MM.1S (cell line): Measurements from ENCODE around the gene PRKAR2B.

Source experiments
- EZH2 ChIP-seq: fragments of 300-600 bp; sonication (generic); optimal IDR thresholded peaks from 2 replicates; pipeline ENCODE3; 2017; ENCODE audit warnings: low read depth, mild to moderate bottlenecking, antibody characterized with exemption, low read length, mixed read lengths
- TF ChIP-seq, protein P1 (sequence below): fragments of 300-600 bp; sonication (generic); IDR thresholded peaks from 2 replicates; pipeline ENCODE4 v1.5.1; 2016; ENCODE audit warnings: antibody characterized with exemption, low read length, mixed read lengths

DNA sequence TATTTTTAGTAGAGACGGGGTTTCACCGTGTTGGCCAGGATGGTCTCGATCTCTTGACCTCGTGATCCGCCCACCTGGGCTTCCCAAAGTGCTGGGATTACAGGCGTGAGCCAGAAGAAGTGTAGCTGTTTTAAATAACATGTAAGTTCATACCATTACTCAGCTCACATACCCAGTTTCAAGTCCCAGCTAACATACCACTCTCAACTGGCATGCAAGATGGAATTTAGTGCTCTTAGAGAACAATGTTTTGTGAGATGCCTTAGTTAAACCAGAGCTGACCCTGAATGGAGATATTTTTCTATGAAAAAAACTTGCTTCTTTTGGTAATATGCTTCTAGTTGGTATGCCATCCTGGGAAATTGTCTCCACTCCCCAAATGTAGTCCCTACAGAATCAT lies 161.6 kb downstream of the PRKAR2B start:
- TF ChIP-seq, protein P1, sequence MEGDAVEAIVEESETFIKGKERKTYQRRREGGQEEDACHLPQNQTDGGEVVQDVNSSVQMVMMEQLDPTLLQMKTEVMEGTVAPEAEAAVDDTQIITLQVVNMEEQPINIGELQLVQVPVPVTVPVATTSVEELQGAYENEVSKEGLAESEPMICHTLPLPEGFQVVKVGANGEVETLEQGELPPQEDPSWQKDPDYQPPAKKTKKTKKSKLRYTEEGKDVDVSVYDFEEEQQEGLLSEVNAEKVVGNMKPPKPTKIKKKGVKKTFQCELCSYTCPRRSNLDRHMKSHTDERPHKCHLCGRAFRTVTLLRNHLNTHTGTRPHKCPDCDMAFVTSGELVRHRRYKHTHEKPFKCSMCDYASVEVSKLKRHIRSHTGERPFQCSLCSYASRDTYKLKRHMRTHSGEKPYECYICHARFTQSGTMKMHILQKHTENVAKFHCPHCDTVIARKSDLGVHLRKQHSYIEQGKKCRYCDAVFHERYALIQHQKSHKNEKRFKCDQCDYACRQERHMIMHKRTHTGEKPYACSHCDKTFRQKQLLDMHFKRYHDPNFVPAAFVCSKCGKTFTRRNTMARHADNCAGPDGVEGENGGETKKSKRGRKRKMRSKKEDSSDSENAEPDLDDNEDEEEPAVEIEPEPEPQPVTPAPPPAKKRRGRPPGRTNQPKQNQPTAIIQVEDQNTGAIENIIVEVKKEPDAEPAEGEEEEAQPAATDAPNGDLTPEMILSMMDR, result no peak
- TF ChIP-seq EZH2, result no peak
